Measurements from ENCODE around the gene UBXN11. TPM values are rescaled to one million over a fixed set of nuclear protein-coding genes. Genes with fewer than 3 reads are reported as not detected.

UBXN11 gene
- polyA plus RNA-seq, 1 of the 3 experiments (the other 2 are of a cell fraction), result 30.6 TPM

Other genes with a start within 250 kb of the UBXN11 start
- not detected in 2 replicates for gene TRIM63, start 239.0 kb downstream of the UBXN11 start, polyA plus RNA-seq (2012; rRNA removed)
- gene PDIK1L, start 194.8 kb downstream of the UBXN11 start, polyA plus RNA-seq (2012; rRNA removed), result 1.2 and 1.3 TPM in 2 replicates
- 0.50 and 0.64 TPM in 2 replicates for gene FAM110D, start 147.6 kb downstream of the UBXN11 start, polyA plus RNA-seq (2012; rRNA removed)
- not detected in 2 replicates for gene C1orf232, start 137.7 kb downstream of the UBXN11 start, polyA plus RNA-seq (2012; rRNA removed)
- gene ZNF593, start 136.7 kb downstream of the UBXN11 start, polyA plus RNA-seq (2012; rRNA removed), result 58.7 and 64.8 TPM in 2 replicates
- gene ZNF593OS, start 134.8 kb downstream of the UBXN11 start, polyA plus RNA-seq (2012; rRNA removed), result not detected in 2 replicates
- gene CNKSR1, start 129.1 kb downstream of the UBXN11 start, polyA plus RNA-seq (2012; rRNA removed), result 0.49 and 0.58 TPM in 2 replicates
- not detected in 2 replicates for gene CATSPER4, start 116.0 kb downstream of the UBXN11 start, polyA plus RNA-seq (2012; rRNA removed)
- gene CEP85, start 72.4 kb downstream of the UBXN11 start, polyA plus RNA-seq (2012; rRNA removed), result 12.1 and 16.6 TPM in 2 replicates
- gene SH3BGRL3, start 26.6 kb downstream of the UBXN11 start, polyA plus RNA-seq (2012; rRNA removed), result 131 and 202 TPM in 2 replicates
- not detected in 2 replicates for gene CD52, start 11.3 kb upstream of the UBXN11 start, polyA plus RNA-seq (2012; rRNA removed)
- gene CRYBG2, start 47.5 kb upstream of the UBXN11 start, polyA plus RNA-seq (2012; rRNA removed), result 0.08 and 0.49 TPM in 2 replicates
- gene ZNF683, start 66.1 kb upstream of the UBXN11 start, polyA plus RNA-seq (2012; rRNA removed), result not detected in 2 replicates
- not detected in 2 replicates for gene LIN28A, start 104.2 kb upstream of the UBXN11 start, polyA plus RNA-seq (2012; rRNA removed)
- 25.0 and 36.6 TPM in 2 replicates for gene DHDDS, start 125.7 kb upstream of the UBXN11 start, polyA plus RNA-seq (2012; rRNA removed)
- 343 and 644 TPM in 2 replicates for gene HMGN2, start 165.8 kb upstream of the UBXN11 start, polyA plus RNA-seq (2012; rRNA removed)
- gene RPS6KA1, start 223.1 kb upstream of the UBXN11 start, polyA plus RNA-seq (2012; rRNA removed), result 8.3 and 9.7 TPM in 2 replicates